Fibroblast of peridontal ligament (primary cell): ENCODE data around the gene IKZF3.
"Not testable (repeated sequence)": the region's sequence is repeated elsewhere in the genome, so short reads cannot be mapped to it uniquely, and the experiment has no call there.

ENCODE experiments used
- DNase-seq: peaks from one replicate; pipeline ENCODE4 v3.0.0-alpha.2; 2010; ENCODE audit errors: extremely low read depth

The IKZF3 gene

GRCh38 chr17:39755554-39756379, 108.3 kb downstream of the IKZF3 start:
- DNase-seq: no peak

- peak; percentile 9 for DNase-seq
Observed at GRCh38 chr17:39754958-39755553, 109.1 kb downstream of the IKZF3 start.

- peak; percentile 85 for DNase-seq
Observed at GRCh38 chr17:39754161-39754957, 109.8 kb downstream of the IKZF3 start.

- no peak for DNase-seq
Observed at GRCh38 chr17:39753514-39754160, 110.5 kb downstream of the IKZF3 start.

GRCh38 chr17:39752241-39752881, 111.8 kb downstream of the IKZF3 start:
- DNase-seq: no peak

GRCh38 chr17:39751637-39752036, 112.5 kb downstream of the IKZF3 start:
- no peak for DNase-seq

GRCh38 chr17:39751016-39751543, 113.0 kb downstream of the IKZF3 start:
- no peak for DNase-seq

GRCh38 chr17:39750131-39751015, 113.7 kb downstream of the IKZF3 start:
- DNase-seq: no peak

GRCh38 chr17:39748444-39749034, 115.6 kb downstream of the IKZF3 start:
- DNase-seq: not testable (repeated sequence)

- DNase-seq: no peak
Observed at GRCh38 chr17:39747745-39748144, 116.4 kb downstream of the IKZF3 start.

GRCh38 chr17:39746145-39746461, 118.0 kb downstream of the IKZF3 start:
- DNase-seq: no peak

GRCh38 chr17:39745335-39746144, 118.6 kb downstream of the IKZF3 start:
- DNase-seq: no peak

- no peak for DNase-seq
Observed at GRCh38 chr17:39744836-39745215, 119.3 kb downstream of the IKZF3 start.

- DNase-seq: no peak
Observed at GRCh38 chr17:39744075-39744835, 119.9 kb downstream of the IKZF3 start.

- no peak for DNase-seq
Observed at GRCh38 chr17:39742856-39743436, 121.2 kb downstream of the IKZF3 start.

GRCh38 chr17:39742126-39742855, 121.8 kb downstream of the IKZF3 start:
- no peak for DNase-seq

- no peak for DNase-seq
Observed at GRCh38 chr17:39740357-39741111, 123.6 kb downstream of the IKZF3 start.
